Cardiac muscle cell (in vitro differentiated cells and primary cell): ENCODE results near the gene DPP9. TPM values are rescaled to one million over a fixed set of nuclear protein-coding genes. Genes with fewer than 3 reads are reported as not detected.

Experiments
- DNase-seq, 2 donors: peaks; one replicate each; pipeline versions ENCODE4 v3.0.0 to v3.0.0-alpha.2; 2010 to 2017; ENCODE audit warnings: low read depth in 1 of 2, low spot score in 1 of 2
- H3K27ac ChIP-seq: fragments of 200-600 bp; sonication (generic); 2 replicates; pipeline ENCODE4 v1.5.1; 2016
- H3K27me3 ChIP-seq: fragments of 200-600 bp; sonication (generic); 2 replicates; pipeline ENCODE4 v1.6.0; 2016; ENCODE audit warnings: control low read depth
- H3K36me3 ChIP-seq: fragments of 200-600 bp; sonication (generic); 2 replicates; pipeline ENCODE4 v1.5.1; 2016; ENCODE audit warnings: control low read depth
- H3K4me1 ChIP-seq: fragments of 200-600 bp; sonication (generic); 2 replicates; pipeline ENCODE4 v1.8.1; 2017; ENCODE audit warnings: low read depth, mild to moderate bottlenecking, mixed run types
- H3K4me3 ChIP-seq: fragments of 200-600 bp; sonication (generic); 2 replicates; pipeline ENCODE4 v1.5.1; 2016; ENCODE audit warnings: mild to moderate bottlenecking
- H3K9me3 ChIP-seq: fragments of 200-600 bp; sonication (generic); 2 replicates; pipeline ENCODE4 v1.5.1; 2017; ENCODE audit warnings: low read depth, mild to moderate bottlenecking, control low read depth
- polyA plus RNA-seq: library from polyadenylated mRNA; unstranded; fragments of >200 nt; fragmentation: Nextera tagmentation; extraction: Ambion mirVana; gene quantifications from 2 replicates; pipeline ENCODE4 v1.2.1, GENCODE V29; 2016
- total RNA-seq: library from RNA; depleted of rRNA; stranded (reverse); fragments of >200 nt; gene quantifications from 2 replicates; pipeline ENCODE4 v1.2.3, GENCODE V29; 2016
- TF ChIP-seq, protein P1 (sequence below): IDR thresholded peaks from 2 replicates; pipeline ENCODE4 v1.5.1; 2012; ENCODE audit warnings: low read depth, mild to moderate bottlenecking, low read length

The DPP9 gene
- total RNA-seq, result 47.5 and 50.4 TPM in 2 replicates
- 19.8 and 25.4 TPM in 2 replicates for polyA plus RNA-seq

DNA sequence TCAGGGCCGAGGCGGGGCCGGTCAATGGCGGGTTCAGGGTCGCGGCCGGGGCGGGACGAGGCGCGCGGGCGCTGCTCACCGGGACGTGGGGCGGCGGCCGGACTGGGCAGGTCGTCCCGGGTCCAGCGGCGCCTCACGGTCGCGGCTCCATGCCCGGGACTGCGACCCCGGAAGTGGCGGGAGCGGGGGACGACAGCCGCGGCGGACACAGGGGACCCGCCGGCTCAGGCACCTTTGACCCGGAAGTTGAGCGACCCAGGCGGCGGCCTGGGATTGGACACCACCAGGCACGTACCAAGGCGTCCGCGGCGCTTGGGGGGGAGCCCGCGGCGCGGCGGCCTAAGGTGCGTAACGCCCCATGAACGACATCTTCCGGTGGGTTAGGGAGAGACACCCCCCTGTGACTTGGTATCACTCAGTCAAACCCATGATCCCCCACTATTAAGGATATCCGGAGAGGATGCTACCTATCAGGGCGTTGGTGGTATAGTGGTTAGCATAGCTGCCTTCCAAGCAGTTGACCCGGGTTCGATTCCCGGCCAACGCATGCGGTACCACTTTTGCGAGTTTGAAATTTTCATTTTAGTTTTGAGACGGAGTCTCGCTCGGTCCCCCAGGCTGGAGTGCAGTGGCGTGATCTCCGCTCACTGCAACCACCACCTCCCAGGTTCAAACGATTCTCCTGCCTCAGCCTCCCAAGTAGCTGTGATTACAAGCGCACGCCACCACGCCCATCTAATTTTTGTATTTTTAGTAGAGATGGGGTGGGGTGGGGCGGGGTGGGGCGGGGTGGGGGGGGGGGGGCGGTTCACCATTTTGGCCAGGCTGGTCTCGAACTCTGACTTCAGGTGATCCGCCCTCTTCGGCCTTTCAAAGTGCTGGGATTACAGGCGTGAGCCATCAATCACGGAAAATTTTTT is at the start of gene DPP9:
Gene DPP9 (minus strand): TSS at position 248 of the 920 bp plus-strand sequence. CDS start 3,936 bp downstream, outside the sequence.
- peak within 1 kb of the TSS; percentile 81 for H3K27ac ChIP-seq
- H3K4me3 ChIP-seq, result peak within 1 kb of the TSS; percentile 57
- peaks cover 8% of the 10 kb centered on the region for H3K4me1 ChIP-seq
- H3K36me3 ChIP-seq, result no peaks in the 10 kb centered on the region
- H3K9me3 ChIP-seq, result no peaks in the 10 kb centered on the region
- TF ChIP-seq, protein P1, sequence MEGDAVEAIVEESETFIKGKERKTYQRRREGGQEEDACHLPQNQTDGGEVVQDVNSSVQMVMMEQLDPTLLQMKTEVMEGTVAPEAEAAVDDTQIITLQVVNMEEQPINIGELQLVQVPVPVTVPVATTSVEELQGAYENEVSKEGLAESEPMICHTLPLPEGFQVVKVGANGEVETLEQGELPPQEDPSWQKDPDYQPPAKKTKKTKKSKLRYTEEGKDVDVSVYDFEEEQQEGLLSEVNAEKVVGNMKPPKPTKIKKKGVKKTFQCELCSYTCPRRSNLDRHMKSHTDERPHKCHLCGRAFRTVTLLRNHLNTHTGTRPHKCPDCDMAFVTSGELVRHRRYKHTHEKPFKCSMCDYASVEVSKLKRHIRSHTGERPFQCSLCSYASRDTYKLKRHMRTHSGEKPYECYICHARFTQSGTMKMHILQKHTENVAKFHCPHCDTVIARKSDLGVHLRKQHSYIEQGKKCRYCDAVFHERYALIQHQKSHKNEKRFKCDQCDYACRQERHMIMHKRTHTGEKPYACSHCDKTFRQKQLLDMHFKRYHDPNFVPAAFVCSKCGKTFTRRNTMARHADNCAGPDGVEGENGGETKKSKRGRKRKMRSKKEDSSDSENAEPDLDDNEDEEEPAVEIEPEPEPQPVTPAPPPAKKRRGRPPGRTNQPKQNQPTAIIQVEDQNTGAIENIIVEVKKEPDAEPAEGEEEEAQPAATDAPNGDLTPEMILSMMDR, result peak; percentile 22
- peak; percentile 98 to 99 for DNase-seq
- no peaks in the 10 kb centered on the region for H3K27me3 ChIP-seq

DNA sequence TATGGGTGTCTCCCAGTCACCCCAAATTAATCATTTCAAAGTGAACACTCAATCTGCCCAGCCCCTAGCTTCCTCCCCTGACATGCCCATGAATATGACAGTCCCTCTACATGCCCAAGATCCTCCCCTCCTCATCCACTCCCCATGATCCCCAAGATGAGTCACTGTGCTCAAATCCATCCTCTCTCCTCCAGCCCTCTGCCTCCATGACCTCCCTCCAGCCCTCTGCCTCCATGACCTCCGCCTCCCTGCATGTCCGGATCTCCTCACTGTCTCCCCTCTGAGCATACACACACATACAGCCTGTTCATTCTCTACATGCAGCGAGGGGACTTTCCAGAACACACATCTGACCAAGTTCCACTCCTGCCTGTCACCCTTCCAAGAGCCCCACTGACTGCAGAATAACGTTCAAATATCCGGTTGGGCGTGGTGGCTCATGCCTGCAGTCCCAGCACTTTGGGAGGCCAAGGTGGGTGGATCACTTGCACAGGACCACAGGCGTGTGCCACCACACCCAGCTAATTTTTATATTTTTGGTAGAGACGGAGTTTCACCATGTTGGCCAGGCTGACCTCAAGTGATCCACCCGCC is 49.5 kb upstream of the DPP9 start:
- no peaks in the 10 kb centered on the region for H3K36me3 ChIP-seq
- H3K4me1 ChIP-seq, result no peaks in the 10 kb centered on the region
- peaks cover 19% of the 10 kb centered on the region for H3K27me3 ChIP-seq
- H3K4me3 ChIP-seq, result no peak overlapping the region
- DNase-seq, result no peak
- no peak overlapping the region for H3K27ac ChIP-seq
- no peaks in the 10 kb centered on the region for H3K9me3 ChIP-seq
- TF ChIP-seq, protein P1, result no peak

DNA sequence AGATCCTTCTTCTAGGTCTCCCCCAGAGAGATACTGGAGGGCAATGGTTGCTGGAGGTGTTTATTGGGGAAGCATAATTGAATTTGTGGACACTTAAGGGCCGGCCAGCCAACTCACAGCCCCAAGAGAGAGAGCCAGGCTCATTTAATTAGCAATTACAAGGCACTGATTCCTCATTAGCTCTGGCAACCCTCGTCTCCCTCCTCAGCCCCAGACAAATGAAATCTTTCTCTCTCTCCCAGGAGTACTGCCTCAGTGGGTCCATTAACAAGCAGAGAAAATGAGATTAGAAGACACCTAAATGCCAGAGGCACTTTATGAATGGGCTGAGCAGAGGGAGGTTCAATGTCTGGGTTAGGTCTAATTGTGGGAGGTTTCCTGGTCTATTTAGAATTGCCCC is 48.9 kb upstream of the DPP9 start:
- H3K27ac ChIP-seq, result no peak overlapping the region
- TF ChIP-seq, protein P1, result no peak
- H3K9me3 ChIP-seq, result no peaks in the 10 kb centered on the region
- H3K4me3 ChIP-seq, result no peak overlapping the region
- DNase-seq, result no peak
- H3K27me3 ChIP-seq, result peaks cover 19% of the 10 kb centered on the region
- no peaks in the 10 kb centered on the region for H3K4me1 ChIP-seq
- no peaks in the 10 kb centered on the region for H3K36me3 ChIP-seq

- H3K4me3 ChIP-seq, result no peak overlapping the region
- H3K9me3 ChIP-seq, result no peaks in the 10 kb centered on the region
- H3K36me3 ChIP-seq, result no peaks in the 10 kb centered on the region
- TF ChIP-seq, protein P1, result no peak
- H3K4me1 ChIP-seq, result no peaks in the 10 kb centered on the region
- DNase-seq, result peak; percentile 93 to 98
- H3K27ac ChIP-seq, result no peak overlapping the region
- H3K27me3 ChIP-seq, result peaks cover 17% of the 10 kb centered on the region
Observed at GRCh38 chr19:4768934-4769777, 45.5 kb upstream of the DPP9 start.

DNA sequence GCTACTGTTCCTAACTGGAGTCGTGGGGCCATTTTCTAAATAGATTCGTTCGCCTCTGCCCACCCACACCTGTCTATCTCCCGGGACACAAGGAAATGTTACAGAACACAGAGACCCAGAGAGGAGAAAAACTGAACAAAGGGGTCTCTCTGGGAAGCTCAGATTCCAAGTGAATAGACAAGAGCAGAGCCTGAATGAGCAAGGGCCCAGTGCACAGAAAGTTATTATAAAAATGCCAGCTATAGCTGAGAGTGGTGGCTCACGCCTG is 40.7 kb upstream of the DPP9 start:
- H3K4me1 ChIP-seq, result no peaks in the 10 kb centered on the region
- no peaks in the 10 kb centered on the region for H3K9me3 ChIP-seq
- no peaks in the 10 kb centered on the region for H3K36me3 ChIP-seq
- TF ChIP-seq, protein P1, result no peak
- no peak for DNase-seq
- no peak overlapping the region for H3K27ac ChIP-seq
- H3K4me3 ChIP-seq, result no peak overlapping the region
- no peaks in the 10 kb centered on the region for H3K27me3 ChIP-seq
